Measurements from ENCODE around the gene KIAA0825.

KIAA0825 gene

DNA sequence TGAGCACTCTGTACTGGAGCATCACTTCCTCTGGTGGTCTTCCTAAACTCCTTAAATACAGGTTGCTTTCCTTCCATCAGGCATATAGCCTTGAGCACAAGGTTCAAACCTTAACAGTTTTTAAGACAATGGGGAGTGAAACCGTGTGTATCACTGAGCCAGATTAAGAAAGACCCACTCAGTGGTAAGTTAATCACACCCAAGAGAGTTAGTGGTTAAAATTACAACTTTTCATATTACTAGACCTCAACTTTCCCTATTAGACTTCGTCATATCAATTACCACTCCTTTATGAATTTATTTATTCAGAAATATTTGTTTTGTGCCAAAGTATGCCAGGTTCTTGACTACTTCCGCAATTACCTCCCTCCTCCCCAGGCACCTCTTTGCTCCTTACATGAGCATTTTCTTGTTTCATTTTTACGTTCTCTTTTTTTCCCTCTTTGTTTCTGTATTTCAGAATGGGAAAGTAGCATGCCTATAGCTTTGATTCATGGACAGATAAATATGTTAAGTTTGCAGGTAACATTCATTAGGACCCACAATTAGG is 351.0 kb downstream of the KIAA0825 start:
- H3K27ac ChIP-seq (ENCODE audit: low read depth, low read length) = no peak overlapping the region
- H3K4me3 ChIP-seq (ENCODE audit: low read depth in 1 of 5, low read length in 5 of 5) = no peak overlapping the region
- no peaks in the 10 kb centered on the region for H3K27me3 ChIP-seq (ENCODE audit: control insufficient read depth in 5 of 5, insufficient read depth in 4 of 5, low read length in 5 of 5)
- no peaks in the 10 kb centered on the region for H3K36me3 ChIP-seq (ENCODE audit: control insufficient read depth in 5 of 5, insufficient read depth in 5 of 5, low read length in 5 of 5)
- peaks cover 0 to 7% (median 0%) of the 10 kb centered on the region in 5 donors for H3K9me3 ChIP-seq (ENCODE audit: control insufficient read depth in 5 of 5, low read length in 5 of 5)
- no peaks in the 10 kb centered on the region for H3K4me1 ChIP-seq (ENCODE audit: control insufficient read depth in 5 of 5, insufficient read depth in 5 of 5, low read length in 5 of 5)
- no peak overlapping the region for H3K9ac ChIP-seq (ENCODE audit: low read length in 5 of 5)

GRCh38 chr5:94266170-94266569 is 352.2 kb downstream of the KIAA0825 start:
- H3K27ac ChIP-seq (ENCODE audit: low read depth, low read length) = no peak overlapping the region
- H3K9me3 ChIP-seq (ENCODE audit: control insufficient read depth in 5 of 5, low read length in 5 of 5) = peaks cover 0 to 7% (median 0%) of the 10 kb centered on the region in 5 donors
- H3K4me1 ChIP-seq (ENCODE audit: control insufficient read depth in 5 of 5, insufficient read depth in 5 of 5, low read length in 5 of 5) = no peaks in the 10 kb centered on the region
- H3K4me3 ChIP-seq (ENCODE audit: low read depth in 1 of 5, low read length in 5 of 5) = no peak overlapping the region
- no peaks in the 10 kb centered on the region for H3K27me3 ChIP-seq (ENCODE audit: control insufficient read depth in 5 of 5, insufficient read depth in 4 of 5, low read length in 5 of 5)
- no peak overlapping the region for H3K9ac ChIP-seq (ENCODE audit: low read length in 5 of 5)
- no peaks in the 10 kb centered on the region for H3K36me3 ChIP-seq (ENCODE audit: control insufficient read depth in 5 of 5, insufficient read depth in 5 of 5, low read length in 5 of 5)

- Histone ChIP-seq H3K4me1 (ENCODE audit: control insufficient read depth in 5 of 5, insufficient read depth in 5 of 5, low read length in 5 of 5) (no peaks in the 10 kb centered on the region), H3K27ac (ENCODE audit: low read depth, low read length) (no peak overlapping the region), H3K27me3 (ENCODE audit: control insufficient read depth in 5 of 5, insufficient read depth in 4 of 5, low read length in 5 of 5) (no peaks in the 10 kb centered on the region), H3K9ac (ENCODE audit: low read length in 5 of 5) (no peak overlapping the region), H3K36me3 (ENCODE audit: control insufficient read depth in 5 of 5, insufficient read depth in 5 of 5, low read length in 5 of 5) (no peaks in the 10 kb centered on the region), H3K9me3 (ENCODE audit: control insufficient read depth in 5 of 5, low read length in 5 of 5) (no peaks in the 10 kb centered on the region), H3K4me3 (ENCODE audit: low read depth in 1 of 5, low read length in 5 of 5) (no peak overlapping the region)
Measured at GRCh38 chr5:94263068-94263467, 355.3 kb downstream of the KIAA0825 start.

DNA sequence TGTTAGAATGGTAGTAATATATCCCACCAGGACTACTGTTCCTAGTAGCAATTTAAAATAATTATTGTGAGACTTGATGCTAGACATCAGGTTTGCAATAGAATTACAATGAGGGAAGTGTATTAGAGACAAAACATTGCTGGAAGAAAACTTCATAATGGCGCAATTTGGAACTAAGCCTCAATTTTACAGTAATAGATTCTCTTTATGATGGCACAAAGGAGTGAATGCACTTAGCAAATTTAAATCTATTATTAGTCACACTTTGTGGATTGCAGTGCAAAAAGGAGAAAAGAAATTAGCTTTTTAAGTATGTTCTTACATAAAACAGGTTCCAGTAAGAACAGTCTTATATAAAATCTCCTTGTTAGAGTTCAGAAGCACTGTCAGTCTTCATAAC is 358.3 kb downstream of the KIAA0825 start:
- H3K4me1 ChIP-seq (ENCODE audit: control insufficient read depth in 5 of 5, insufficient read depth in 5 of 5, low read length in 5 of 5) = no peaks in the 10 kb centered on the region
- H3K27me3 ChIP-seq (ENCODE audit: control insufficient read depth in 5 of 5, insufficient read depth in 4 of 5, low read length in 5 of 5) = no peaks in the 10 kb centered on the region
- no peak overlapping the region for H3K4me3 ChIP-seq (ENCODE audit: low read depth in 1 of 5, low read length in 5 of 5)
- H3K9ac ChIP-seq (ENCODE audit: low read length in 5 of 5) = no peak overlapping the region
- no peak overlapping the region for H3K27ac ChIP-seq (ENCODE audit: low read depth, low read length)
- H3K9me3 ChIP-seq (ENCODE audit: control insufficient read depth in 5 of 5, low read length in 5 of 5) = no peaks in the 10 kb centered on the region
- no peaks in the 10 kb centered on the region for H3K36me3 ChIP-seq (ENCODE audit: control insufficient read depth in 5 of 5, insufficient read depth in 5 of 5, low read length in 5 of 5)

DNA sequence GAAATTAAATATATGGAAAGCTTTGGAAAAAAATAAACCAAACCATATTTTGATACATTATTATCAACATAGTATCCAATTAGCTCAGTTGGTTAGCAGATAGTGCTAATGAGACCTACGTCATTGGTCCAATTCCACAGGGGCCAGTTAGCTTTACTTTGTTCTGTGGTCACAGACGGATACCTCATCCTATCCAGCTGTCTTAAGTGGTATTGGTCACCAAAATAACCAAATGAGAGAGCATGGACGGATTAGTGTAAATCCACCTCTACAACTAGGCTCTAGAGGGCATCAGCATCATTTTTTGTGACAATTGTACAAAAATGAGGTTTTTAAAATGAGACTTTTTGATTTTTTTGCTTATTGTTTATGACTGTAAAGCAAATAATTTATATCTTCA is 364.2 kb downstream of the KIAA0825 start:
- Histone ChIP-seq H3K9ac (ENCODE audit: low read length in 5 of 5) (no peak overlapping the region), H3K9me3 (ENCODE audit: control insufficient read depth in 5 of 5, low read length in 5 of 5) (no peaks in the 10 kb centered on the region), H3K4me1 (ENCODE audit: control insufficient read depth in 5 of 5, insufficient read depth in 5 of 5, low read length in 5 of 5) (no peaks in the 10 kb centered on the region), H3K4me3 (ENCODE audit: low read depth in 1 of 5, low read length in 5 of 5) (no peak overlapping the region), H3K36me3 (ENCODE audit: control insufficient read depth in 5 of 5, insufficient read depth in 5 of 5, low read length in 5 of 5) (no peaks in the 10 kb centered on the region), H3K27ac (ENCODE audit: low read depth, low read length) (no peak overlapping the region), H3K27me3 (ENCODE audit: control insufficient read depth in 5 of 5, insufficient read depth in 4 of 5, low read length in 5 of 5) (no peaks in the 10 kb centered on the region)

GRCh38 chr5:94250985-94251384 is 367.4 kb downstream of the KIAA0825 start:
- H3K9ac ChIP-seq (ENCODE audit: low read length in 5 of 5) = no peak overlapping the region
- H3K36me3 ChIP-seq (ENCODE audit: control insufficient read depth in 5 of 5, insufficient read depth in 5 of 5, low read length in 5 of 5) = no peaks in the 10 kb centered on the region
- no peaks in the 10 kb centered on the region for H3K9me3 ChIP-seq (ENCODE audit: control insufficient read depth in 5 of 5, low read length in 5 of 5)
- H3K4me3 ChIP-seq (ENCODE audit: low read depth in 1 of 5, low read length in 5 of 5) = no peak overlapping the region
- no peaks in the 10 kb centered on the region for H3K27me3 ChIP-seq (ENCODE audit: control insufficient read depth in 5 of 5, insufficient read depth in 4 of 5, low read length in 5 of 5)
- H3K4me1 ChIP-seq (ENCODE audit: control insufficient read depth in 5 of 5, insufficient read depth in 5 of 5, low read length in 5 of 5) = no peaks in the 10 kb centered on the region
- H3K27ac ChIP-seq (ENCODE audit: low read depth, low read length) = no peak overlapping the region

DNA sequence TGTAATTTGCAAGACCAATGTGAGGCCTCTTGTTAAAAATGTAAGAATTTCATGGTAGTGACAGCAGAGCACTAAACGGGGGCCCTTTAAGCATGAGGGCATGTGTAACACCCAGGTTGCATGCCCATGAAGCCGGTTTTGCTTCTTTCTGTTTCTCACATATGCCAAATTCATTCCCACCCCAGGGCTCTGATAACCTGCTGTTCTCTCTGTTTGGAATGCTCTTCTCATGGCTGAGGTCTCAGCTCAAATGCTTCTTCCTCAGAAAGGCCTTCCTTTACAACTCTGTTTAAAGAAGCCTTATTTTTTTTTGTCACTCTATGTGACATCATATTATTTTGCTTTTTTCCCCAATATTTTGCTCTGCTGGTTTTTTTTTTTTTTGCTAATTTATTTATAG is 369.0 kb downstream of the KIAA0825 start:
- peaks cover 0 to 10% (median 0%) of the 10 kb centered on the region in 5 donors for H3K4me1 ChIP-seq (ENCODE audit: control insufficient read depth in 5 of 5, insufficient read depth in 5 of 5, low read length in 5 of 5)
- no peak overlapping the region for H3K4me3 ChIP-seq (ENCODE audit: low read depth in 1 of 5, low read length in 5 of 5)
- H3K27ac ChIP-seq (ENCODE audit: low read depth, low read length) = no peak overlapping the region
- H3K36me3 ChIP-seq (ENCODE audit: control insufficient read depth in 5 of 5, insufficient read depth in 5 of 5, low read length in 5 of 5) = no peaks in the 10 kb centered on the region
- no peak overlapping the region for H3K9ac ChIP-seq (ENCODE audit: low read length in 5 of 5)
- no peaks in the 10 kb centered on the region for H3K27me3 ChIP-seq (ENCODE audit: control insufficient read depth in 5 of 5, insufficient read depth in 4 of 5, low read length in 5 of 5)
- no peaks in the 10 kb centered on the region for H3K9me3 ChIP-seq (ENCODE audit: control insufficient read depth in 5 of 5, low read length in 5 of 5)

- no peaks in the 10 kb centered on the region for H3K36me3 ChIP-seq (ENCODE audit: control insufficient read depth in 5 of 5, insufficient read depth in 5 of 5, low read length in 5 of 5)
- H3K27me3 ChIP-seq (ENCODE audit: control insufficient read depth in 5 of 5, insufficient read depth in 4 of 5, low read length in 5 of 5) = no peaks in the 10 kb centered on the region
- H3K4me1 ChIP-seq (ENCODE audit: control insufficient read depth in 5 of 5, insufficient read depth in 5 of 5, low read length in 5 of 5) = peaks cover 0 to 10% (median 0%) of the 10 kb centered on the region in 5 donors
- H3K9ac ChIP-seq (ENCODE audit: low read length in 5 of 5) = no peak overlapping the region
- H3K4me3 ChIP-seq (ENCODE audit: low read depth in 1 of 5, low read length in 5 of 5) = no peak overlapping the region
- H3K9me3 ChIP-seq (ENCODE audit: control insufficient read depth in 5 of 5, low read length in 5 of 5) = no peaks in the 10 kb centered on the region
- no peak overlapping the region for H3K27ac ChIP-seq (ENCODE audit: low read depth, low read length)
Measured at GRCh38 chr5:94248175-94248875, 370.1 kb downstream of the KIAA0825 start.

- Histone ChIP-seq H3K9ac (ENCODE audit: low read length in 5 of 5) (no peak overlapping the region), H3K4me3 (ENCODE audit: low read depth in 1 of 5, low read length in 5 of 5) (no peak overlapping the region), H3K27ac (ENCODE audit: low read depth, low read length) (no peak overlapping the region), H3K4me1 (ENCODE audit: control insufficient read depth in 5 of 5, insufficient read depth in 5 of 5, low read length in 5 of 5) (peaks cover 7 to 17% (median 8%) of the 10 kb centered on the region in 5 donors), H3K36me3 (ENCODE audit: control insufficient read depth in 5 of 5, insufficient read depth in 5 of 5, low read length in 5 of 5) (no peaks in the 10 kb centered on the region), H3K9me3 (ENCODE audit: control insufficient read depth in 5 of 5, low read length in 5 of 5) (no peaks in the 10 kb centered on the region), H3K27me3 (ENCODE audit: control insufficient read depth in 5 of 5, insufficient read depth in 4 of 5, low read length in 5 of 5) (no peaks in the 10 kb centered on the region)
Measured at GRCh38 chr5:94245608-94246007, 372.8 kb downstream of the KIAA0825 start.

- no peak overlapping the region for H3K9ac ChIP-seq (ENCODE audit: low read length in 5 of 5)
- H3K4me1 ChIP-seq (ENCODE audit: control insufficient read depth in 5 of 5, insufficient read depth in 5 of 5, low read length in 5 of 5) = peaks cover 7 to 23% (median 15%) of the 10 kb centered on the region in 5 donors
- no peaks in the 10 kb centered on the region for H3K9me3 ChIP-seq (ENCODE audit: control insufficient read depth in 5 of 5, low read length in 5 of 5)
- no peak overlapping the region for H3K27ac ChIP-seq (ENCODE audit: low read depth, low read length)
- H3K27me3 ChIP-seq (ENCODE audit: control insufficient read depth in 5 of 5, insufficient read depth in 4 of 5, low read length in 5 of 5) = no peaks in the 10 kb centered on the region
- H3K36me3 ChIP-seq (ENCODE audit: control insufficient read depth in 5 of 5, insufficient read depth in 5 of 5, low read length in 5 of 5) = no peaks in the 10 kb centered on the region
- H3K4me3 ChIP-seq (ENCODE audit: low read depth in 1 of 5, low read length in 5 of 5) = no peak overlapping the region
Measured at GRCh38 chr5:94244921-94245320, 373.5 kb downstream of the KIAA0825 start.
